ENCODE results near the gene PYGB.

Gene PYGB

DNA sequence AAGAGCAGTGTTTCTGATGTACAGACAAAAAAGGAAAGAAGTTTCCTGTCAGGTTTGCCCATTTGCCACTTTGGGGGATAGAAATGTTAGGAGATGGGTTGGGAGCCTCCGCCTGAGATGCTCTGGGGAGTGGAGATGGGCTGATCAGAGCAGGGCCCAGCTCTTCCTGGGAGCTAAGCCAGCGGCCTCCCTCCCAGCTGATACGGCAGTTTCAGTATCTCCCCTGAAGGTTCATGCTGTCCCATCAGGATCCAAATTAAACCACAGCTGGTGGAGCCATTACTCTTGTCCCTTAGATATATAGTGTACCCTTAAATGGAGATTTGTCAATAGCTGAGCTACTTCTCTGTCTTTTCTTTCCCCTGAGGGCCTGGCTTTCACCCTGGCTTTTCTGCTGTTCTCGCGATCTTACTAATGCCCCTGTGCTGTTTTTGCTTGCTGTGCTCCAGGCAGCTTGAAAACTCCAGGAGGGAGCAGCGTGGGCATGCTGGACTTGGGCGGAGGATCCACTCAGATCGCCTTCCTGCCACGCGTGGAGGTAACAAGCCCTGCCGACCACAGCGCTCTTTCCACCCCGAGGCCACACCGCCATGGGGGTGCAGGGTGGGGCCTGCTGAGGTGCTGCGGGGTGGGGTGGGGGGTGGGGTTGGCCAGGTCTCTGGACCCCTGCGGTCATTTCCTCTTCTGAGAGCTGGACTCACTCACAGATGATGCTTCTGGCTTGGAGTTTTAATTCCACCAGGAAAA is 31.5 kb upstream of the PYGB start:
- no peak for DNase-seq

DNA sequence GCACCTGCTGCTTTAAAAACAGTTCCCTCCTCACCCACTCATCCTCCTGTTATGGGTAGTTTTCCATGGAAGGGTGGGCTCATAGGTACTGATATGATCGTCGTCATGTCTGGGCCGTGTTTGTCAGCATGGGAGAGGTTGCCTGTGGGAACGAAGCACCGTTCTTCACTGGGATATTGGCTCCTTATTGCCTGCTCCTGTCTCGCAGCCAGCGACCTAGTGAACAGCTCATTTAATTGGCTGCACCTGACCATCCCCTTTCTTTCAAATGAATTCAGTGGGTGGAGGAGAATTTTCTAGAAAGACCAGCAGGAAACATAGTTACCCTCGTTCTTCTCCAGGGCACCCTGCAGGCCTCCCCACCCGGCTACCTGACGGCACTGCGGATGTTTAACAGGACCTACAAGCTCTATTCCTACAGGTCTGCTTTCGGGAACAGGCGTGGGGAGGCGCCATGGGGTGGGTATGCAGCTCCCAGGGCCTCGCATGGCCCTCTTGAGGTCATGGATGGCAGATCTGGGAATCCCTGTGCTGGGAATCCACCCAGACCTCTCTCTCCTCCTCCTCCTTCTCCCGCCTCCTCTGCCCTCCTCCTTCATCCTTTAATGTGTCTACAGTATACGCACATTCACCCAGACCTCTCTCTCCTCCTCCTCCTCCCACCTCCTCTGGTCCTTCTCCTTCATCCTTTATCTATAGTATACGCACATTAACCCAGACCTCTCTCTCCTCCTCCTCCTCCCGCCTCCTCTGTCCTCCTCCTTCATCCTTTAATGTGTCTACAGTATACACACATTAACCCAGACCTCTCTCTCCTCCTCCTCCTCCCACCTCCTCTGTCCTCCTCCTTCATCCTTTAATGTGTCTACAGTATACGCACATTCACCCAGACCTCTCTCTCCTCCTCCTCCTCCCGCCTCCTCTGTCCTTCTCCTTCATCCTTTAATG is 30.4 kb upstream of the PYGB start:
- DNase-seq = no peak

DNA sequence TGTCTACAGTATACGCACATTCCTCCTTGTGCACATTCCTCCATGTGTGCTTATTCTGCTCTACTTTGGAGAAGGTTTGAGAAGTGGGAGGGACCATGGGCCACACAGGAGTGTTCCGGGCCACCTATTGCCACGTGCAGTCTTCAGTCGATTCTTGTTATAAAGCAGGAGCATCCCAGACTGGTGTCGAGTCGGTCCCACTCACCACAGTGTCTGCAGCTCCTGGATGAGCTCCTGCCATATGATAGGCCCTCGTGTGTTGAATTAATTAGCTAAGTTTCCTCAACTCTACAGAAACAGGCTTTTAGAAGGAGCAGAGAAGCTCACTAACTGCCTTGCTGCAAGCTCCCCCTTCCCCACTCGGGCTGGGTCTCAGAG is 29.8 kb upstream of the PYGB start:
- no peak for DNase-seq

DNA sequence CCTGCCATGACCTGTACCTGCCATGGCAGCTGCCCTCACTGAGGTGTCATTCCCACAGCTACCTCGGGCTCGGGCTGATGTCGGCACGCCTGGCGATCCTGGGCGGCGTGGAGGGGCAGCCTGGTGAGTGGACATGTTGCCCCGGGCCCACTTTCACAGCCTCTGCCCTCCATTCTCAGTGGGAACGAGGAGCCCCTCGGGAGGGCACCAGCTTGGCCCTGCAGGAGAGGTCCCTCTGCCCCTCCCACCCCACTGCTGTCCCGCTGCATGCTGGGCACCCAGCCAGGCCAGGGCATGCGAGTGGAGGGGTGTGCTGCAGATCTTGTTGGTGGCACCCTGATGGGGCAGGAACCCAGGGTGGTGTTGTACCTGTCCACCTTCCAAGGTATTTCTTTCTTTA is 29.4 kb upstream of the PYGB start:
- no peak for DNase-seq

DNA sequence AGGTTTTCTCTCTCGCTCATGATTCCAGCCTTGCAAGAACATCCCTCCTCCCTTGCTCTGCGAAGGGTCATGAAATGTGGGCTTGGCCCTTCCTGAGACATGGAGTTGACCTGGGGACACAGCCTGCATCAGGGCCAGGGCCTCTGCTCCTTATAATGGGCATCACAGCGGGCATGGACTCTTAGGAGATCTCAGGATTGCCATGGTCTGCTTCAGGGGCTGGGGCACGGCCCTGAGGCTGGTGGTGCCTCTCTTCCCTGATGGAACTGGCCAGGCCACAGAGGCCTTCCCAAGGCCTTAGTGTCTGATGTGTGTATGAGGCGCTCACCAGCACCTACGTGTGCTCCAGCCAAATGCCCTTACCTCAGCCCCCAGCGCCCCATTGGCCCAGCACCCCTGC is 28.5 kb upstream of the PYGB start:
- DNase-seq = no peak

DNA sequence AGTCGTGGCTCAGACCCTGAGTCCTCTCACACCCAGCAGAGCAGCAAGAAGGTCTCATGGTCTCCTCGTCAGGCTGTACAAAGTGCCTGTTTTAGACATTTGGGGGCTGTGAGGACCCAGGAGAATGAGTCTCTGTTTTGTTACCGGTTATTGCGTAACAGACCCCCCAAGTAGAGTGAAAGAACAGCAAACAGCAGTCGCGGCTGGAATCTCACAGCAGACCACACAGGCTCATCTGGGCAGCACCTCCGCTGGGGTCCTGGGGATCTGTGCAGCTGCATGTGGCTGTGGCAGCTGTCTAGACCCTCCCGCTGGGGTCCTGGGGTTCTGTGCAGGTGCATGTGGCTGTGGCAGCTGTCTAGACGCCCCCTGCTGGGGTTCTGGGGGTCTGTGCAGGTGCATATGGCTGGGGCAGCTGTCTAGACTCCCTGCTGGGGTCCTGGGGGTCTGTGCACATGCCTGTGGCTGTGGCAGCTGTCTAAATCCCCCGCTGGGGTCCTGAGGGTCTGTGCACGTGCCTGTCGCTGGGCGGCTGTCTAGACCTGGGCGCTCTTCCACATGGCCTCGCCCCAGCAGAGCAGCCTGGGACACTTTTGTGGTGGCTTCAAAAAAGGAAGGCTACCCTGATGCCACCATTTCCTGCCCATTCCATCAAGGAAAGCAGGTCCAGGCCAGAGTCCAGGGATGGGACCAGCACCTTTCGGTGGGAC is 27.7 kb upstream of the PYGB start:
- no peak for DNase-seq

DNA sequence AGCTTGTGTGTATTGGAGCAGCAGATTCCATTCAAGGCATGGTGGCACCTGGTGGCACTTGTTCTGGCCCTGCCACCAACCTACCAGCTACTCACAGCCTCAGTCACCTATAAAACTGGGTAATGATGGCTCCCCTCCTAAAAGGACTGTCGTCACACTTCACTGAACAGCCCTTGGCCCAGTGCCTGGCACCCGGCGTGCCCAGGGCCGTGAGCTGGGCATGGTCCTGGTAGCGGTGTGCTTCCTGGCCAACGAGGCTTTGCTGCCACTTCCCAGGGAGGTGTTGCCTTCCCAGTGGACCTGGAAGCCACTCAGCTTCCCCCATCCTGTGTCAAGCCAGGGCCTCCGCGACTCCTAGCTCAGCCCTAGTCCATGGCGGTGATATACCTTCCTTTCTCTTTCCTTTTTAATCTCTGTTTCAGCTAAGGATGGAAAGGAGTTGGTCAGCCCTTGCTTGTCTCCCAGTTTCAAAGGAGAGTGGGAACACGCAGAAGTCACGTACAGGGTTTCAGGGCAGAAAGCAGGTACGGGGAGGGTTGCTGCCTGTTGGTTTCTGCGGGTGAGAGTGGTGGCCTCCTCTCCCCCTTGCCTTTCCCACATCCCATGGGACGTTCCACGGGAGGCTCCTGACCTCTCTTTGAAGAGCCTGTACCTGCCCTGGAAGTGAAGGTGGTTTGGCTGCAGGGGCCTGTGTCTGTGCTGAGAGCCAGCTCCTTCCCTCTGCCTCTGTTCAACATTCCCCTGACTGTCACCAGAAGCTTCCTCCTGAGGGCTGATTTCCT is 26.9 kb upstream of the PYGB start:
- DNase-seq = no peak

DNA sequence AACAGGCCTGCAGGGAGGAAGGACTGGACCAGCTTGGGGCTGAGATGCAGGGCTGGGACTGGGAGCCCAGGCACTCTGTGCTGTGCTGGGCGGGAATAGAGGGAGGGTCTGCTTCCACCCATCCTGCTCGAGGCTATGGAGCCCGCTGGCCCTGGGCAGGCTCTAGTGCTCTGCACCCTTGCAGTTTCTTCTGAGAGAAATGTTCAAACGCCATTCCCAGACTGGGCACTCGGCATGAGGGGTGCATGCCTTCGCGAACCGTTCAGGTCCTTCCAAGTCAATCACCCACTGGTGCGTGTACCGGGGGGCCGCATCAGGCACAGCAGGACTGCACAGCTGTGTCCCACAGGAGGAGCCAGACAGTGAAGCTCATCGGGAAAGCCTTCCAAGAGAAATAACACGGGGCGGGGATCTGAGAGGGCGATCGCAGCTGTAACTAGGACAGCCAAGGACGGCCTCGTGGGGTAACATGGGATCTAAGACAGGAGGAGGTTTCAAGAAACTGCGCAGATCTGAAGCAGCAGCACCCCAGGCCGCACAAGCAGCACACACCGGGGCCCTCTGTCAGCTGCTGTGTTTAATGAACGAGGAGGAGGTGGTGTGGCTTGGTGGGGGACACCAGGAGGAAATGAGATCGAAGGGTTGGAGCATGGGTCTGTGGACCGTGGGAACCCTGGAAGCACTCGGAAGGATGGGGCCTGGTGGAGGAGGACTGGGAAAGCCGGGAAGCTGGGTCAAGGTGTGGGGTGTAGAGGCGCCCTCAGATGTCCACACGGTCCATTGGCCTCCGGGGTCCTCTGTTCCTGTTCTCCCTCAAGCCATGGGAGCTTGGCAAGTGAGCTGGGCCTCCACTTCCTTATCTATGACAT is 26.1 kb upstream of the PYGB start:
- no peak for DNase-seq

DNA sequence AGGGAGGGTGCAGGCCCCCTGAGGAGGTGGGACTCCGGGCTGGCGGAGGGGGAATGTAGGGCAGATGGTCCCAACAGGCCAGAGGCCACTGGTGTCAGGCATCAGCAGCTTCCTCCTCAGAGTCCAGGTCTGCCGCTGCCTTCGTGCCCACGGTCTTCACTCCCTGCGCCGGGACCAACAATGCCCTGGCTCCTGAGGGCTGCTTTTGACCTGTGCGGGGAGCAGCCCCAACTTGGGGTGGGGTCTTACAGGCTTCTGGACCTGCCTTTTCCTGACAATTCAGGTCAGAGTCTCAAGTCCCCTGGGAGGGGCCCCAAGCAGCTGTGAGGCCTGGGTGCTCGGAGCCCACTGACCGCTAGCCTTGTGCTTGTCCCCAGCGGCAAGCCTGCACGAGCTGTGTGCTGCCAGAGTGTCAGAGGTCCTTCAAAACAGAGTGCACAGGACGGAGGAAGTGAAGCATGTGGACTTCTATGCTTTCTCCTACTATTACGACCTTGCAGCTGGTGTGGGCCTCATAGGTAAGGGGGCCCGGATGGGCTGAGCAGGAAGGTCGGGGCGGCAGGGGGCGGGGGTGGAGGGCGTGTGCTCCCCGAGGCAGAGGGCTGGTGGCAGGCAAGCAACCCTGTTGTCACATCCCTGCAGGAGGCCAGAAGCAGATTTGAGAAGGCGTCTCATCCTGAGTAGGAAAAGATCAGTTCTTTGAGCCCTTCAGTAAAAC is 25.3 kb upstream of the PYGB start:
- DNase-seq = no peak

DNA sequence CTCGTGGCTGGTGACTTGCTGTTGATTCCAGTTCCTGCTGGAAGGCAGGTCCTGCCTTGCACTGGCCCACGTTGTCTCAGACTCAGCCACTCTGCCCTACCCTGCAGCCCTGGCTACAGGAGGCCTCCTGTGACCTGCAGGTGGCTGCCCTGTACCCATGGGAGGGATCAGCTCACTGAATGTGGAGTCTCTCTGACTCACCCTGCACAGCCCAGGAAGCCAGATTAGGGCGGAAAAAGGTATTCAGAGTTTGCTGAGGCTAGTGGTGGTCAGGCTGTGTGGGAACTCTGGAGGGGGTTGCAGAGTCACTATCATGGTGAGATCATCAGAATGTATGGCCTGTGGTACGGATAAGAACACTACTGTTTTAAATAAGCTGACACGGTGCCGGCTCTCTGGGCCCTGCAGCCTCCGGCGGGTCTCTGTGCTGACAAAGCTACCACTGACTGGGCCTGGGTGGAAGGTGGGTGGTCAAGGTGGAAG is 24.7 kb upstream of the PYGB start:
- no peak for DNase-seq

DNA sequence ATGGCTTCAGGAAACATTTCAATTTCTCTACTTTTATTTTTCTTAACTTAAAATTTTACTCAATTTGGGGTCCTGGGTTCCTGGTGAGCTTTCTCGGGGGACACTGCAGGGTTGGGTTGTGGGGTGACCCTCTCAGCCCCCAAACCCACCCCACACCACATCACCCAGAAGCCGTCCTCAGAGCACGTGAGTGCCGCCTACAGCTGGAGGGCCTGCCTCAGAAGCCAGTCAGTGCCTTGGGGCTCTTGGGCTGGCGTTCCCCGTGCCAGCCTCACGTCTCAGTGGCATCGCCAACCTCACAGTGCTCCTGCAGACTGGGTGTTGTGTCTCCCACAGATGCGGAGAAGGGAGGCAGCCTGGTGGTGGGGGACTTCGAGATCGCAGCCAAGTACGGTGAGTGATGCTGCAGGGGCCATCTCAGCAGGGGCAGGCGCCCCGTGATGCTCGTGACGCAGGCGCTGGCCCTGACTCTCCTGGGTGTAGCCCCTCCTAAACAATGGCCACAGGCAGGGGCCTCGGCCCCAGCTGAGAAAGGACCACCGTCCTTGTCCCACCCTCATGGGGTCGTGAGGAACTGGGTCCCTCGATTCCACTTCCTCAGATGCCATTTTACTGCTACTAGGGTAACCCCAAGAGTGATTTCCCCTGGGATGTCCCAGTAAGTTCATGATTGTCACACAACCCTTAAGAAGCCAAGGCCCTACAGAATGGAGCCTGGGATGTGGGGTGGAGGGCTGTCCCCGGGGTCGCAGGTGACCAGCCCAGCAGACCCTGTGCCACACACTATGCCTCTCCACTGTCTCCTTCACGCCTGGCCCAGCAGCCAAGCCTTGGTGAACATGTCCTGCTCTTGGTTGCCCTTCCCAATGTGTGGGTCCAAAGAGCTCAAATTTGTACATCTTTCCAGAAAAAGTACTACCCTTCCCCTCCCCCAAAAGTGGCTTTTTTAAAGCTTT is 23.8 kb upstream of the PYGB start:
- DNase-seq = no peak

DNA sequence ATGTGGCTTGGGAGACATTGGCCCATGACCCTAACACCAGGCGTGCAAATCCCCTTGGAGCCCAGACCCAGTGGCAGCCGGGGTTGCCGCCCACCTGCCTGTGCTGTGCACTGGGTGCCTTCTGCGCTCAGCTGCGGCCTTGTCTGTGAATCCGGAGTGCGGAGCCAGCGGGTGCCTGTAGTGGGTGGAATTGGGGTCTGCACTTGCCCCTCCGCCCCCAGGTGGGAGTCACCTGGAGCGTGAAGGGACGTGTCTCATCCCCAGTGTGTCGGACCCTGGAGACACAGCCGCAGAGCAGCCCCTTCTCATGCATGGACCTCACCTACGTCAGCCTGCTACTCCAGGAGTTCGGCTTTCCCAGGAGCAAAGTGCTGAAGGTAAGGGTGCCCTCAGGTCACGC is 22.9 kb upstream of the PYGB start:
- DNase-seq = no peak

DNA sequence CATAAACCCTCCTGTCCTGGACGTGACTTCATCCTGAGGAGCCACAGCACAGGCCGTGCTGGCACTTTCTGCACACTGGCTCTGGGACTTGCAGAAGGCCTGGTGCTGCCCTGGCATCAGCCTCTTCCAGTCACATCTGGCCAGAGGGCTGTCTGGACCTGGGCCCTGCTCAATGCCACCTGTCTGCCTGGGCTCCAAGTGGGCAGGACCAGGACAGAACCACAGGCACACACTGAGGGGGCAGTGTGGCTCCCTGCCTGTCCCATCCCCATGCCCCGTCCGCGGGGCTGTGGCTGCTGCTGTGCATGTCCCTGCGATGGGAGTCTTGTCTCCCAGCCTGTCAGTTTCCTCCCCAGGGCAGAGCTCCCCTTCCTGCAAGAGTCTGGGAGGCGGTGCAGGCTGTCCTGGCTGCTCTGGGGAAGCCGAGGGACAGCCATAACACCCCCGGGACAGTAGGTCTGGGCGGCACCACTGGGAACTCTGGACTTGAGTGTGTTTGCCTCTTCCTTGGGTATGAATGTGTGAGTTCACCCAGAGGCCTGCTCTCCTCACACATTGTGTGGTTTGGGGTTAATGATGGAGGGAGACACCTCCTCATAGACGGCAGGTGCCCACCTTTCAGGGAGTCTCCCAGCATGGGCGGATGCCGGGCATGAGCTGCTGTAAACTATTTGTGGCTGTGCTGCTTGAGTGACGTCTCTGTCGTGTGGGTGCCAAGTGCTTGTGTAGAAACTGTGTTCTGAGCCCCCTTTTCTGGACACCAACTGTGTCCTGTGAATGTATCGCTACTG is 22.0 kb upstream of the PYGB start:
- DNase-seq = no peak

DNA sequence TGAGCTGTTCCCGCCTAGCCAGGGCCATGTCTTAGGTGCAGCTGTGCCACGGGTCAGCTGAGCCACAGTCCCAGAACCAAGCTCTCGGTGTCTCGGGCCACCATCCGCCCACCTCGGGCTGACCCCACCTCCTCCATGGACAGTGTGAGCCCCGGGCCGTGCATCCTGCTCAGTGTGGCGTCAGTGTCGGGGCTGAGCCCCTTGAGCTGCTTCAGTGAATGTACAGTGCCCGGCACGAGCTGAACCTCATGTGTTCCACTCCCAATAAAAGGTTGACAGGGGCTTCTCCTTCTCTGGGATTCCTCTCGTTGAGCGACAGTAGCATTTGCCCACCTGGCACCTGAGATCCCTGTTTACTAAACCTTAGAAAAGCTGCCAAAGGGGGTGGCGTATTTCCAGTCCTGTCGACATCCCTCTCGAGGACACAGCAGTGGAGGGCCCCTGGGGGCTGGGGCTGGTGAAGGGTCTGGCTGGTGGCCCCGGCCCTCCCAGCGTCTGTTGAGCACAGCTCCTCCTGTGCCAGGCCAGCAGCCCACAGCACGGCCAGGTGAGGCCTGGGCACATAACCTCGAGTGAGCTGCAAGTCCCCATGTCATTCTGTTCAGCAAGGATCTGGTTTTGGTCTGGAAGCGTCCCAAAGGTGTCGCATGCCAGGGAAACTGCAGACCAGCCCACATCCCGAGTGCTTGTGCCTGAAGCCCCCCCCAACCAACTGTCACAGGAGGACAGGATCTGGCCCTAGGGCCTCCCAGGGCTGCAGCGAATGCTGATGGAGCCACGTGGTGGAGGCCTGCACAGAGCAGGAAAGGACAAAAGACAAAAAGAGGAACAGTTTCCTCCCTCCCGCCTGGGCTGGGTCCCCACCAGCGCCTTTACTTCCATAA is 21.2 kb upstream of the PYGB start:
- no peak for DNase-seq

DNA sequence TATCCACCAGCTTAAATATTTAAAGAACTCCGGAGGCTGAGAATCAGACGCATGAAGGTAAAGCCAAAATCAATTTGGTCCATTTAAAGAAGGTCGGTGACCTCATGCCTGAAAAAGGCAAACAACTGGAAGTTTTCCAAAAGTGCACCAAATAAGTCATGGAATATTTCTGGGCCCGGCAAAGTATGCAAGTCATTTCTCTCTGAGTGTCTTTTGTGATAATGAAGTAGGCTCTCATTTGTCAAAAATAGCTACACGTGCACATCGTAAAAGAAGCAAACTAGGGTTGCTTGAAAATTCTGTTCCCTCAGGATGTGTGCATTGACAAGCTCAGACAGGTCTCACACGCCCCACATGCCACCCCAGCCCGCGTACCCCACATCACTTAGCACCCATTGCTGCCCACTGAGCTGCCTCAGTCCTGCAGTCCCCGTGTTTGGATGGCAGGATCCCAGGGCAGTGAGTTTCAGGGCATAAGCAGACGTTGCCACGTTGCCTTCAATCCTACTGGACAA is 20.5 kb upstream of the PYGB start:
- DNase-seq = no peak

DNA sequence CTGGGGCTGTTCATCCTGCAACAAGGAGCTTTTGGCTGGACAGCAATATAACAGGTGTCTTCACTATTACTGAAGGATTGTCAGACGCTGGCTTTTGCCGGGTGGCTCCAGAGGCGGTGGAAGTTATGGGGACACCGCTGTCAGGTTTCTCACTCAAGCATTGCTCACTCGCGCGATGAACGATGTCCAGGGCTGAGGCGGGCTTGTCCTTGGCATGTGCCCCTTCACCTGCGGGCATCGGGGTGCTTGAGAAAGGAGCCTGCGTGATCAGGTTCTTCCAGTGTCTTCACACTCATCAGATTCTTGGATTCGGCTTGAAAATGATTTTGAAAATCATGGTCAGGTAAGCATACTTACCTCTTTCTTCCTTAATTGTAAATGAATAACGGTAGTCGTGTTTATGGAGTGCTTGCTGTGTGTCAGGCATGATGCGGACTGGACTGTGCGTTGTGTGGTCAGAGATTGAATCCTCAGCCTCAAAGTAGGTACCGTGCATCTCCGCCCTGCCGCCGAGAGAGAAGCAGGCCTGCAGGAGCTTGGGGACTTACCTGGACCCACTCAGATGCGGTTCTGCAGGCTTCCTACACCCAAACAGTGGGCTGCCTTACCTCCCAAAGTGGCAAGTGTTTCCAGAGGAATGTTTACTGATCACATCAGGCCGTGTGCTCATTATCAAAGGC is 18.3 kb upstream of the PYGB start:
- DNase-seq = no peak
